H9 (cell line): Measurements from ENCODE around the gene TUBA8. TPM values are rescaled to one million over a fixed set of nuclear protein-coding genes. Genes with fewer than 3 reads are reported as not detected.

Experiments
- DNase-seq: peaks from one replicate; pipeline ENCODE4 v3.0.0-alpha.2; 2017
- H2AFZ ChIP-seq: one replicate; pipeline ENCODE4 v1.6.1; 2013; ENCODE audit warnings: mild to moderate bottlenecking, low read length, control low read depth, moderate library complexity
- H2AK5ac ChIP-seq: 2 replicates; pipeline ENCODE4 v1.6.1; 2013; ENCODE audit warnings: low read length, control low read depth, mixed read lengths; ENCODE audit not compliant: insufficient read length
- H2BK120ac ChIP-seq: one replicate; pipeline ENCODE4 v1.6.1; 2013; ENCODE audit warnings: low read depth, mild to moderate bottlenecking, low read length, control low read depth, inconsistent platforms; ENCODE audit not compliant: poor library complexity, severe bottlenecking
- H2BK12ac ChIP-seq: 2 replicates; pipeline ENCODE4 v1.6.1; 2013; ENCODE audit warnings: low read length, control low read depth, mixed read lengths, low read depth; ENCODE audit not compliant: insufficient read length
- H2BK15ac ChIP-seq: 2 replicates; pipeline ENCODE4 v1.6.1; 2013; ENCODE audit warnings: low read depth, low read length, control low read depth
- H2BK20ac ChIP-seq: one replicate; pipeline ENCODE4 v1.6.1; 2013; ENCODE audit warnings: low read depth, mild to moderate bottlenecking, low read length, control low read depth, inconsistent platforms; ENCODE audit not compliant: poor library complexity, severe bottlenecking
- H2BK5ac ChIP-seq: 2 replicates; pipeline ENCODE4 v1.6.1; 2013; ENCODE audit warnings: low read length, control low read depth, mixed read lengths; ENCODE audit not compliant: insufficient read length
- H3K14ac ChIP-seq: 2 replicates; pipeline ENCODE4 v1.6.1; 2013; ENCODE audit warnings: low read length, control low read depth; ENCODE audit not compliant: insufficient read depth
- H3K18ac ChIP-seq: 2 replicates; pipeline ENCODE4 v1.6.1; 2013; ENCODE audit warnings: low read depth, mild to moderate bottlenecking, mixed read lengths, low read length, control low read depth; ENCODE audit not compliant: insufficient read length
- H3K23ac ChIP-seq: 2 replicates; pipeline ENCODE4 v1.6.1; 2013; ENCODE audit warnings: low read length, control low read depth, mixed read lengths, low read depth; ENCODE audit not compliant: insufficient read length
- H3K23me2 ChIP-seq: 2 replicates; pipeline ENCODE4 v1.6.1; 2013; ENCODE audit warnings: low read depth, mild to moderate bottlenecking, mixed read lengths, low read length, control low read depth; ENCODE audit not compliant: insufficient read length, poor library complexity, severe bottlenecking
- H3K27ac ChIP-seq: 2 replicates; pipeline ENCODE4 v1.5.1; 2013; ENCODE audit warnings: low read length, control low read depth, mixed read lengths, low read depth; ENCODE audit not compliant: insufficient read length
- H3K27me3 ChIP-seq: 2 replicates; pipeline ENCODE4 v1.6.1; 2013; ENCODE audit warnings: low read length, control low read depth, inconsistent platforms; ENCODE audit not compliant: insufficient read depth
- H3K4ac ChIP-seq: 2 replicates; pipeline ENCODE4 v1.6.1; 2013; ENCODE audit warnings: low read depth, mild to moderate bottlenecking, control low read depth, inconsistent platforms, low read length, moderate library complexity
- H3K4me1 ChIP-seq: 2 replicates; pipeline ENCODE4 v1.6.1; 2013; ENCODE audit warnings: low read length, control low read depth, inconsistent platforms; ENCODE audit not compliant: insufficient read depth
- H3K4me2 ChIP-seq: 2 replicates; pipeline ENCODE4 v1.6.1; 2013; ENCODE audit warnings: low read length, control low read depth, mixed read lengths; ENCODE audit not compliant: insufficient read length, insufficient read depth
- H3K56ac ChIP-seq: 2 replicates; pipeline ENCODE4 v1.6.1; 2013; ENCODE audit warnings: low read depth, mild to moderate bottlenecking, mixed read lengths, low read length, control low read depth; ENCODE audit not compliant: insufficient read length
- H3K79me1 ChIP-seq: 2 replicates; pipeline ENCODE4 v1.6.1; 2013; ENCODE audit warnings: low read depth, mild to moderate bottlenecking, moderate library complexity, low read length, control low read depth, inconsistent platforms; ENCODE audit not compliant: insufficient read depth, poor library complexity, severe bottlenecking
- H3K79me2 ChIP-seq: 2 replicates; pipeline ENCODE4 v1.6.1; 2013; ENCODE audit warnings: low read length, control low read depth, inconsistent platforms; ENCODE audit not compliant: insufficient read depth
- H3K9ac ChIP-seq: 2 replicates; pipeline ENCODE4 v1.6.1; 2013; ENCODE audit warnings: low read length, control low read depth, mixed read lengths; ENCODE audit not compliant: insufficient read length; ENCODE audit errors: extremely low read depth
- H3K9me3 ChIP-seq: one replicate; pipeline ENCODE4 v1.6.1; 2013; ENCODE audit warnings: low read depth, low read length, inconsistent platforms; ENCODE audit not compliant: control insufficient read depth
- H3T11ph ChIP-seq: one replicate; pipeline ENCODE4 v1.6.1; 2013; ENCODE audit warnings: mild to moderate bottlenecking, low read length, control low read depth, inconsistent platforms
- H4K20me1 ChIP-seq: one replicate; pipeline ENCODE4 v1.6.1; 2013; ENCODE audit not compliant: control insufficient read depth, insufficient read length, insufficient read depth
- H4K5ac ChIP-seq: 2 replicates; pipeline ENCODE4 v1.6.1; 2013; ENCODE audit warnings: low read depth, mild to moderate bottlenecking, mixed read lengths, low read length, control low read depth; ENCODE audit not compliant: insufficient read length
- H4K8ac ChIP-seq: replicated peaks from 2 replicates; pipeline ENCODE4 v1.6.1; 2013; ENCODE audit warnings: low read length, control low read depth, mixed read lengths, low read depth; ENCODE audit not compliant: insufficient read length
- H4K91ac ChIP-seq: 2 replicates; pipeline ENCODE4 v1.6.1; 2013; ENCODE audit warnings: low read depth, mild to moderate bottlenecking, moderate library complexity, mixed read lengths, low read length, control low read depth; ENCODE audit not compliant: insufficient read length
- H3K27ac Mint-ChIP-seq, 3 experiments: 2 replicates in 2 of 3; 3 replicates in 1 of 3; pipeline ENCODE4 v1.8.0; 2020 to 2021; ENCODE audit warnings: mixed read lengths in 3 of 3, mild to moderate bottlenecking in 1 of 3, moderate library complexity in 1 of 3
- H3K27me3 Mint-ChIP-seq: 2 replicates; pipeline ENCODE4 v1.8.0; 2021; ENCODE audit warnings: low read depth, mild to moderate bottlenecking, moderate library complexity, mixed read lengths
- H3K36me3 Mint-ChIP-seq, 3 experiments: 2 replicates in 2 of 3; 3 replicates in 1 of 3; pipeline ENCODE4 v1.8.0; 2020 to 2021; ENCODE audit warnings: low read depth in 3 of 3, mixed read lengths in 3 of 3; ENCODE audit not compliant: insufficient read depth in 1 of 3
- H3K4me1 Mint-ChIP-seq, 2 experiments: 2 replicates each; pipeline ENCODE4 v1.8.0; 2020; ENCODE audit warnings: mixed read lengths in 2 of 2
- H3K4me3 Mint-ChIP-seq, 2 experiments: 2 replicates in 1 of 2; 3 replicates in 1 of 2; pipeline ENCODE4 v1.8.0; 2020 to 2021; ENCODE audit warnings: mild to moderate bottlenecking in 2 of 2, mixed read lengths in 2 of 2, moderate library complexity in 1 of 2
- H3K9me3 Mint-ChIP-seq, 2 experiments: 2 replicates in 1 of 2; 3 replicates in 1 of 2; pipeline ENCODE4 v1.8.0; 2020; ENCODE audit warnings: mild to moderate bottlenecking in 2 of 2, mixed read lengths in 2 of 2, moderate library complexity in 1 of 2
- CTCF ChIP-seq: fragments of 200-600 bp; sonication (generic); conservative IDR thresholded peaks from 3 replicates; pipeline ENCODE4 v1.8.0; 2021; ENCODE audit warnings: antibody characterized with exemption, mild to moderate bottlenecking
- WGBS: extraction: QIAGEN DNeasy Blood & Tissue Kit; methylation state at CpG from one replicate; pipeline ENCODE4 v1.1.7; 2013; ENCODE audit warnings: missing lambda C conversion rate, low lambda C conversion rate, mixed read lengths; ENCODE audit not compliant: insufficient read length; ENCODE audit errors: extremely low coverage; 5-methylcytosine and 5-hydroxymethylcytosine counted together
- total RNA-seq: library from RNA; stranded (reverse); gene quantifications from 2 replicates; pipeline ENCODE4 v1.2.1, GENCODE V29; 2021

Gene TUBA8
- total RNA-seq, 1 experiment from 2014 or later = 2.0 TPM

DNA sequence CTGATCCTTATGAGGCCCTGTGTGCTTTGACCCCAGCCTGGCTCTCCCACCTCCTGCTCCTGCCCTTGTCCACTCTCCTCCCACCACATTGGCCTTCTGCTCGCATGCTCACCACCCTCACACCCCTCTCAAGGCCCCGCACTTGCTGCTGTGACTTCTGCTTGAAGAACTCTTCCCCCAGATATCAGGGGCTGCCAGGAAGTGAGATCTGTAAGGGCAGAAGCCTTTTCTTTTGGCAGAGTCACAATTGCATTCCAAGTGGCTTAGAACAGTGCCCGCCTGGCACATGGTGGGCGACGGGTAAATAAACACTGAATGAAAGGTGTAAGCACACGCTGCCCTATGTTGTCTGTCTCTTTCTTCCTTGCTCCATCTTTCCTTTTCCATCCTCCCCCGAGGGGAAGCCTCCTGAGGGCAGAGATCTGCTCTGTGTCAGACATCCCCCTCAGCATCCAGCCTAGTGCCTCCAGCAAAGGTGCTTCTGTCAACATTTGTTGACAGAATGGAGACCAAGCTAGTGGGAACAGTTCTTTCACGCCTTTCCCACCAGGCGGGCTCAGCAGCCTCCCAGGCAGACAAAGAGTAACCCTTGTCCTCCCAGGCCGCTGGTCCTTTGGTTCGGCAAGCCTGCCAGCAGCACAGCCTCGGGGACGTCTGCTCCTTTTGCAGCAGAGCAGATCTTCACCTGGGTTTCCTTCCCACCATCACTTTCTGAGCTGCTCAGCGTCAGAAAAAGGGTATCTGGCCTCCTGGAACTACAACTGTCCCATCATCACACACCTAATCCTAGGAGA is 42.9 kb upstream of the TUBA8 start:
- no peak overlapping the region for H3K4me2 ChIP-seq
- no peak for TF ChIP-seq CTCF
- no peak overlapping the region for H2BK20ac ChIP-seq
- no peak for DNase-seq
- no peak overlapping the region for H2BK15ac ChIP-seq
- H3K79me2 ChIP-seq = no peaks in the 10 kb centered on the region
- H4K5ac ChIP-seq = no peak overlapping the region
- no peak overlapping the region for H3K4me3 Mint-ChIP-seq
- no peak overlapping the region for H2BK12ac ChIP-seq
- no peaks in the 10 kb centered on the region for H3K79me1 ChIP-seq
- no peak overlapping the region for H2AK5ac ChIP-seq
- H3K4ac ChIP-seq = no peak overlapping the region
- H3K27me3 ChIP-seq = no peaks in the 10 kb centered on the region
- no peaks in the 10 kb centered on the region; a peak in 1 of 7 replicates for H3K36me3 Mint-ChIP-seq
- peak overlapping the region; percentile 8; the same call in 1 of the 2 replicates for H3K14ac ChIP-seq
- no peak overlapping the region for H3K9ac ChIP-seq
- H3K18ac ChIP-seq = no peak overlapping the region
- H3T11ph ChIP-seq = no peak overlapping the region
- H3K4me1 Mint-ChIP-seq = peaks cover 8% of the 10 kb centered on the region in 2 experiments
- no peak overlapping the region for H4K91ac ChIP-seq
- H3K56ac ChIP-seq = no peak overlapping the region
- H3K27ac ChIP-seq = no peak overlapping the region
- no peaks in the 10 kb centered on the region; a peak in 1 of 5 replicates for H3K9me3 Mint-ChIP-seq
- H3K27ac Mint-ChIP-seq = peak overlapping the region in 1 of 3 experiments; percentile 76; a peak in 2 of 7 replicates
- H3K4me1 ChIP-seq = no peaks in the 10 kb centered on the region
- no peak overlapping the region for H2BK5ac ChIP-seq
- no peak overlapping the region for H2BK120ac ChIP-seq
- no peaks in the 10 kb centered on the region for H3K23me2 ChIP-seq
- no CpG with 5 or more reads among the region's 14 CpGs for WGBS
- H3K27me3 Mint-ChIP-seq = peaks cover 70% of the 10 kb centered on the region
- no peaks in the 10 kb centered on the region for H4K20me1 ChIP-seq
- H2AFZ ChIP-seq = no peak overlapping the region
- no peak overlapping the region for H3K23ac ChIP-seq
- no peak overlapping the region for H4K8ac ChIP-seq
- no peaks in the 10 kb centered on the region for H3K9me3 ChIP-seq
